Tibial artery (tissue), 4 donors: ENCODE results near the gene TRNT1.

Source experiments
- DNase-seq, 2 donors: peaks; one replicate each; pipeline ENCODE4 v3.0.0-alpha.2; 2019
- H3K27ac ChIP-seq, 2 donors: fragments of 200-600 bp; sonication (generic) in 1 of 2; 1 replicate in 1 of 2; 2 replicates in 1 of 2; pipeline ENCODE4 v1.5.1; 2018 to 2019; ENCODE audit warnings: mild to moderate bottlenecking in 1 of 2
- H3K27me3 ChIP-seq, 2 donors: fragments of 200-600 bp; sonication (generic) in 1 of 2; one replicate each; pipeline versions ENCODE4 v1.5.1 to v1.6.0; 2016 to 2019
- H3K36me3 ChIP-seq, 3 donors: fragments of 200-600 bp; sonication (generic) in 2 of 3; one replicate each; pipeline ENCODE4 v1.5.1; 2016 to 2019; ENCODE audit warnings: mild to moderate bottlenecking in 2 of 3
- H3K4me1 ChIP-seq, 4 donors: fragments of 200-600 bp; sonication (generic) in 2 of 4; 1 replicate in 3 of 4; 2 replicates in 1 of 4; pipeline ENCODE4 v1.5.1; 2016 to 2019
- H3K4me3 ChIP-seq, 2 donors: fragments of 200-600 bp; sonication (generic) in 1 of 2; 1 replicate in 1 of 2; 2 replicates in 1 of 2; pipeline ENCODE4 v1.5.1; 2018 to 2019; ENCODE audit warnings: mild to moderate bottlenecking in 2 of 2
- H3K9me3 ChIP-seq, 3 donors: fragments of 200-600 bp; sonication (generic) in 1 of 3; one replicate each; pipeline ENCODE4 v1.5.1; 2016 to 2019
- intact Hi-C: fragments of 100-400 bp; cut with DNase I; formaldehyde crosslinking; loops from one replicate; pipeline ENCODE4 v1.15.0; 2023; ENCODE audit warnings: low total_unique reads
- TF ChIP-seq, protein P1 (sequence below), 2 experiments: fragments of 200-600 bp in 1 of 2; fragments of 450-650 bp in 1 of 2; IDR thresholded peaks; one replicate each; pipeline ENCODE4 v1.5.1; 2017 to 2019; ENCODE audit warnings: antibody characterized with exemption in 2 of 2, mild to moderate bottlenecking in 1 of 2, moderate library complexity in 1 of 2

TRNT1 gene

DNA sequence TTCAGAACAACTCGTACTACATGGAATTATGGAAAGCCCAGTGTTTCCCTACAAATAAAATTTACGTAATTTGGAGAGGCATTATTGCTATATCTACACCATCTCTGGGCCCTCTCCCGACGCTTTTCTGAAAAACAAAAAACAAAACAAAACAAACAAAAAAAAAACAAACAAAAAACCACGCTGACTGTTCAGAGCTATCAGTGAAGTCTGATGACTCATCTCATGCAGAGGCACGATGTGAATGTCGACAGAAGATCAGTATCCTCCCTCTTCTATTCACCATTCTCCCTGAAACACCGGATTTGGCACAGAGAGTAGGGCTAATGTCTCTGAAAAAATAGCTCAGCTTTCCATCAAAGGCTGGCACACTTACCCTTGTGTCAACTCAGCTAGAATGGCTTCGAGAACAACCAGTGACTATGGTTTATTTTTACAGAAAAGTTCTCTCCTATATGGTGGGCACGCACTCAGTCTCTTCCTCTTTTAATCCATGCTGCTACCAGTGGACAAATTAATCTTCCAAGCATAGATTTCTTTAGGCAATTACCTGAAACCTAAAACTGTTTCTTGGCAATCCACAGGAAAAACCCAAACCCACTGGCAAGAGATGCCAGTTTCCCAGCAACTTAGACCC is 51.2 kb downstream of the TRNT1 start:
- no peak for DNase-seq
- Histone ChIP-seq H3K36me3 (peaks cover 14 to 20% (median 15%) of the 10 kb centered on the region in 3 donors), H3K4me3 (peak overlapping the region; percentile 76 to 100), H3K27ac (peak overlapping the region in 1 of 2 donors; percentile 90), H3K9me3 (no peaks in the 10 kb centered on the region), H3K4me1 (peaks cover 0 to 37% (median 26%) of the 10 kb centered on the region in 4 donors), H3K27me3 (no peaks in the 10 kb centered on the region)
- intact Hi-C loops: no loop called here
- TF ChIP-seq, protein P1, sequence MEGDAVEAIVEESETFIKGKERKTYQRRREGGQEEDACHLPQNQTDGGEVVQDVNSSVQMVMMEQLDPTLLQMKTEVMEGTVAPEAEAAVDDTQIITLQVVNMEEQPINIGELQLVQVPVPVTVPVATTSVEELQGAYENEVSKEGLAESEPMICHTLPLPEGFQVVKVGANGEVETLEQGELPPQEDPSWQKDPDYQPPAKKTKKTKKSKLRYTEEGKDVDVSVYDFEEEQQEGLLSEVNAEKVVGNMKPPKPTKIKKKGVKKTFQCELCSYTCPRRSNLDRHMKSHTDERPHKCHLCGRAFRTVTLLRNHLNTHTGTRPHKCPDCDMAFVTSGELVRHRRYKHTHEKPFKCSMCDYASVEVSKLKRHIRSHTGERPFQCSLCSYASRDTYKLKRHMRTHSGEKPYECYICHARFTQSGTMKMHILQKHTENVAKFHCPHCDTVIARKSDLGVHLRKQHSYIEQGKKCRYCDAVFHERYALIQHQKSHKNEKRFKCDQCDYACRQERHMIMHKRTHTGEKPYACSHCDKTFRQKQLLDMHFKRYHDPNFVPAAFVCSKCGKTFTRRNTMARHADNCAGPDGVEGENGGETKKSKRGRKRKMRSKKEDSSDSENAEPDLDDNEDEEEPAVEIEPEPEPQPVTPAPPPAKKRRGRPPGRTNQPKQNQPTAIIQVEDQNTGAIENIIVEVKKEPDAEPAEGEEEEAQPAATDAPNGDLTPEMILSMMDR (IDR thresholded peaks at IDR 0.05): no peak

DNA sequence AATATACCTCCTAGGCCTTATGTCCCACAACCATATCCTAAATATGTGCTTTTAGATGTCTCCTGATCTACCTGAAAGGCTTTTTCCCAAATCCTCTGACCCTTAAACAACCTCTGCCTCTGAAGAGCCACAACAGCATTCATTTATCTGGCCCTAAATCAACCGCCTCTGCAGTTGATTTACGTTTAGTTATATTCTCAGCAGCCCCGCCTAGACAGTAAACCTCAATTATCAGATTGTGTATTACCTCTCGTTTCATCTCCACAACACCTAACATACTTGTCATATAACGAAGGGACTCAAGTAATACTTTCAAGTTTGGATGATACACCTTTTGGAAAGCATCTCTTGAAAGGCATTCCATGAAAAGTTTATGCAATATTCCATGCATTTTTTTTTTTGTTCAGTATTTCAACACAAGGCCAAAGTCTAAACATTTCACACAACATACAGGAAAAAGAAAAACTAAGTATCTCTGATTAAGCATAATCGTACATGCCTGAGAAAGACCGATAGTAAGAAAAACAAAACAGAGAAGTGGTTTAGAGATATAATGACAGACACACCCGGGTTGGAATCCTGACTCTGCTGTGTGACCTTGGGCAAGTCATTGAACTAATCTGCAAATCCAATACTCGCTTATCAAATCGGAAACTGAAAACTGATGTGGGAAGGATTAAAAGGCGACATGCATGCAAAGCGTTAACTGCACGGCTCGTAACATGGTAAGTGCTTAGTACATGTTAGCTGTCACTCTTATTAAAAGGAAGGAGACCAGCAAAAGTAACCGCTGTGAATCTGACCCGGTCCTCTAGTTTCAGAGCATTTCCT is 52.0 kb downstream of the TRNT1 start:
- no peaks in the 10 kb centered on the region for H3K27me3 ChIP-seq
- DNase-seq: no peak
- H3K27ac ChIP-seq: peak overlapping the region; percentile 89 to 90
- no peaks in the 10 kb centered on the region for H3K9me3 ChIP-seq
- TF ChIP-seq, protein P1 (IDR thresholded peaks at IDR 0.05): no peak
- H3K4me1 ChIP-seq: peaks cover 0 to 37% (median 26%) of the 10 kb centered on the region in 4 donors
- intact Hi-C loops: no loop called here
- H3K36me3 ChIP-seq: peaks cover 7 to 13% (median 8%) of the 10 kb centered on the region in 3 donors
- peak overlapping the region; percentile 76 to 100 for H3K4me3 ChIP-seq

DNA sequence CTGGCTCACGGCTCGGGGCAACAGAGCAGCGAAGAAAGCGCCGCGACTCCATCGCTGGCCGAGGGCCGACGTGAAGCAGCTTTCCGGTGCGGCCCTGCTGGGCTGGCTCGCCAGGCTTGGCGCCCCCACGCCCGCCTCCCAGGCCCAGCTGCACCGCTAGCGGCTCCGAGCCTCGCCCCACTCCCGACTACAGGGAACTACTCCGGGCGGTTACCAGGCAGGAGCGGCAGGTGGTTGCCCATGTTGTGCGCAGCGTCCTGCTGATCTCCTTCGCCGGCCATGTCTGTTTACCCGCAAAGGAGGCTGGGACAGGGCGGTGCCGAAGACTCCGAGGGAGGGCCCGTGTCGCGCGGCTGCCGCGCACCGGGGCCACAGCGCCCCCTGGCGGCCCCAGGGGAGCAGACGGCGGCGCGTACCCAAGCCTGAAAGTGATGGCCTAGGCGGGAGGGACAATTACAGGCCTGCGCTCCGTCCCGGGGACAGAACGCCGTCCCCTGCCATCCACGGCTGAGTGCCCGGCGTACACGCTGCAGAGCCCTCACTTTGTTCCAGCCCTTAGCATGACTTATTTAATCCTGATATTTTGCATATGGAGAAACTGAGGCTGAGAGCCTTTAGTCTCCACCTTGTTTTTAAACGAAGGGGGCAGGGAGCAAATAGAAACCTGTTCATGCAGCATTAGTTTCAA is 52.8 kb downstream of the TRNT1 start, which contains the start of gene CRBN:
Gene CRBN, minus strand, starts transcription at position 285 of the 688 bp plus-strand sequence. Its CDS starts 4 bp downstream, at position 281.
- peaks cover 0 to 37% (median 26%) of the 10 kb centered on the region in 4 donors for H3K4me1 ChIP-seq
- DNase-seq: peak; percentile 87 to 90
- H3K27me3 ChIP-seq: no peaks in the 10 kb centered on the region
- peak within 1 kb of the TSS; percentile 76 to 100 for H3K4me3 ChIP-seq
- TF ChIP-seq, protein P1 (IDR thresholded peaks at IDR 0.05): peak; percentile 94 to 97
- peak within 1 kb of the TSS; percentile 89 to 90 for H3K27ac ChIP-seq
- intact Hi-C loops: no loop called here
- peaks cover 0 to 5% (median 0%) of the 10 kb centered on the region in 3 donors for H3K36me3 ChIP-seq
- no peaks in the 10 kb centered on the region for H3K9me3 ChIP-seq

DNA sequence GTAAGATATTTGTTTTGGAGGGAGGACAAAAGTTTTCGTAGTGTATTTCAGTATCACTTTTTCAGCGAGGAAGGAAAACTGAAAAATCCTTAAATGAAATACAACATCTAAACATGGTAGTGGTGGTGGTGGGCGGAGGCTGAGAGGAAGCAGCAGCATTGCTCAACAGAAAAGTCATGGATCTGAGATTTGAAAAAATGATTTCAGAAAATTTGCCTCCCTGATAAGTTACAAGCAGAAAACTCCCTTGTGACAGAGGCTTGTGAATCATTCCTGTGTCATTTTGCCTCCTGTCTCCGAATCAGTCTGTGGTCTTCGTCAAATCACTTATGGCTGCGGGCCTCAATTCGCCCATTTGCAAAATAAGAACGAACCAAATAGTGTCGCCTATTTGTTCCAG is 53.7 kb downstream of the TRNT1 start:
- TF ChIP-seq, protein P1 (IDR thresholded peaks at IDR 0.05): no peak
- DNase-seq: no peak
- H3K27ac ChIP-seq: no peak overlapping the region
- no peaks in the 10 kb centered on the region for H3K9me3 ChIP-seq
- intact Hi-C loops: no loop called here
- no peak overlapping the region for H3K4me3 ChIP-seq
- H3K36me3 ChIP-seq: peaks cover 0 to 4% (median 0%) of the 10 kb centered on the region in 3 donors
- no peaks in the 10 kb centered on the region for H3K27me3 ChIP-seq
- peaks cover 0 to 34% (median 26%) of the 10 kb centered on the region in 4 donors for H3K4me1 ChIP-seq

DNA sequence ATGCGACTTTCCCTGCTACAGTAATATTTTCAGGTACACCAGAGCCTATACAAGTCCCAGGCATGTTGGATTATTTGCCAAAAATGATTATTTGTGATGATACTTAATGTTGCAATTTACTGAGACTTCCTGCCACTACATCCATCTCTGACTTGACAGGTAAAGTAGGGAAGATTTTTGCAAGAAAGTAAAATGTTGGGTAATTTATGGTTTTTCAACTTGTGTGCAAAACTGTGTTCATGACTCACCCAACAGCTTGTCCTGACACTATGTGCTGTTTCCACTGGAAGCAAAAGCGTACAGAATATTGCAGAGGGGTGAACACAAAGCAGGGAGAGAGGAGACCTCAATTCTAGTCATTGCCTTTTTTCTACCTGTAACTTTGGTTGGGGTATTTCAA is 58.1 kb downstream of the TRNT1 start:
- H3K4me1 ChIP-seq: peaks cover 0 to 3% (median under 1%) of the 10 kb centered on the region in 4 donors
- H3K4me3 ChIP-seq: no peak overlapping the region
- H3K27ac ChIP-seq: no peak overlapping the region
- H3K27me3 ChIP-seq: no peaks in the 10 kb centered on the region
- H3K9me3 ChIP-seq: peaks cover 0 to 11% (median 7%) of the 10 kb centered on the region in 3 donors
- TF ChIP-seq, protein P1 (IDR thresholded peaks at IDR 0.05): no peak
- DNase-seq: no peak
- H3K36me3 ChIP-seq: no peaks in the 10 kb centered on the region
- intact Hi-C loops: no loop called here
